Peyer's patch (tissue), 4 donors: ENCODE data around the gene SMAD6.

ENCODE experiments used
- POLR2A ChIP-seq, 2 donors: fragments of 450-650 bp; IDR thresholded peaks; one replicate each; pipeline ENCODE4 v1.5.1; 2017; ENCODE audit warnings: antibody characterized with exemption in 2 of 2, mild to moderate bottlenecking in 2 of 2, moderate library complexity in 2 of 2
- TF ChIP-seq, protein P1 (sequence below), 6 experiments: fragments of 450-650 bp in 4 of 6; fragments of 200-600 bp in 2 of 6; sonication (generic) in 1 of 6; IDR thresholded peaks; one replicate each; pipeline ENCODE4 v1.5.1; 2017 to 2019; ENCODE audit warnings: antibody characterized with exemption in 6 of 6, mild to moderate bottlenecking in 3 of 6, moderate library complexity in 1 of 6

DNA sequence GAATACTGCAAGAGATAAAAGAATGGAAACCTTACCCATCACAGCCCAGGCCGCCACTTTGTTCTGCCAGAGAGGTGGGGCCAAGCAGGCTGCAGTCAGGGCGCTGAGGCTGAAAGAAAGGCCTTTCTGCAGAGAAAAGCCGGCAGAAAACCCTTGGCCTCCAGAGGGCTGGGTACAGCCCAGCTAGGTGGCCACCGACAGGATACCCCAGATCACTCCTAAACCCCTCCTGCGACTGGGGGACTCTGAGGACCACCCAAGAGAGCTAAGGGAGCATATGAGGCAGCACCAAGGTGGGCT is 69.3 kb downstream of the SMAD6 start:
- TF ChIP-seq, protein P1, sequence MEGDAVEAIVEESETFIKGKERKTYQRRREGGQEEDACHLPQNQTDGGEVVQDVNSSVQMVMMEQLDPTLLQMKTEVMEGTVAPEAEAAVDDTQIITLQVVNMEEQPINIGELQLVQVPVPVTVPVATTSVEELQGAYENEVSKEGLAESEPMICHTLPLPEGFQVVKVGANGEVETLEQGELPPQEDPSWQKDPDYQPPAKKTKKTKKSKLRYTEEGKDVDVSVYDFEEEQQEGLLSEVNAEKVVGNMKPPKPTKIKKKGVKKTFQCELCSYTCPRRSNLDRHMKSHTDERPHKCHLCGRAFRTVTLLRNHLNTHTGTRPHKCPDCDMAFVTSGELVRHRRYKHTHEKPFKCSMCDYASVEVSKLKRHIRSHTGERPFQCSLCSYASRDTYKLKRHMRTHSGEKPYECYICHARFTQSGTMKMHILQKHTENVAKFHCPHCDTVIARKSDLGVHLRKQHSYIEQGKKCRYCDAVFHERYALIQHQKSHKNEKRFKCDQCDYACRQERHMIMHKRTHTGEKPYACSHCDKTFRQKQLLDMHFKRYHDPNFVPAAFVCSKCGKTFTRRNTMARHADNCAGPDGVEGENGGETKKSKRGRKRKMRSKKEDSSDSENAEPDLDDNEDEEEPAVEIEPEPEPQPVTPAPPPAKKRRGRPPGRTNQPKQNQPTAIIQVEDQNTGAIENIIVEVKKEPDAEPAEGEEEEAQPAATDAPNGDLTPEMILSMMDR (IDR thresholded peaks at IDR 0.05), result no peak
- no peak for TF ChIP-seq POLR2A (IDR thresholded peaks at IDR 0.05)
